Heart left ventricle (tissue), 13 donors: ENCODE data around the gene MEP1A.
"Not testable (repeated sequence)": the region's sequence is repeated elsewhere in the genome, so short reads cannot be mapped to it uniquely, and the experiment has no call there.

ENCODE experiments used
- CTCF ChIP-seq, 12 donors: fragments of 200-600 bp; sonication (generic) in 4 of 12; IDR thresholded peaks; one replicate each; pipeline versions ENCODE4 v1.5.0 to v1.8.0; 2018 to 2022; ENCODE audit warnings: antibody characterized with exemption in 12 of 12, mild to moderate bottlenecking in 5 of 12
- POLR2A ChIP-seq, 2 donors: fragments of 450-650 bp; IDR thresholded peaks; one replicate each; pipeline ENCODE4 v1.6.1; 2017; ENCODE audit warnings: antibody characterized with exemption in 2 of 2, mild to moderate bottlenecking in 2 of 2, moderate library complexity in 2 of 2
- donor health status: ischemic (EF 13 %, LVEDD 7.1; RV severe dilation, severe dysfunction).
- donor health status: DM: no; HTN: yes; CAD: no.
- donor health status: DM: no; HTN: no; CAD: no.
- donor health status: ischemic (EF 25% LVEDD 6.9; RV normal size, moderate dysfunction).
- donor health status: ischemic (EF 25% LVEDD 5.7; RV mildly dilated, moderate dysfunction).
- donor health status: ischemic (EF 35%, LVEDD 5.7; RV mildly dilated, moderate dysfunction).
- donor health status: nonischemic (EF 11% LVEDD 7.7; RV severe dilation, severe dysfunction).
- donor health status: DM: yes; HTN: yes; CAD: no.
- donor health status: PGD.
- donor health status: ischemic (EF 29% LVEDD 5.4; RV normal size, mild dysfunction).
- donor health status: nonischemic (EF 23%, LVEDD 6.1; RV moderate dilation, normal function).

- TF ChIP-seq CTCF, POLR2A (IDR thresholded peaks at IDR 0.05): not testable (repeated sequence)
Observed at GRCh38 chr6:46851576-46851975, 58.4 kb downstream of the MEP1A start.
